SU-DHL-6 (cell line): ENCODE measurements around the gene CARMIL1.

ENCODE experiments used
- EZH2phosphoT487 ChIP-seq: fragments of 200-600 bp; sonication (generic), shearing (Covaris generic); conservative IDR thresholded peaks from 2 replicates; pipeline ENCODE4 v1.6.1; 2018; ENCODE audit warnings: mild to moderate bottlenecking, antibody characterized with exemption, low read length, moderate library complexity, mixed read lengths
- TF ChIP-seq, protein P1 (sequence below): fragments of 200-600 bp; sonication (generic); IDR thresholded peaks from one replicate; pipeline ENCODE4 v1.5.1; 2017; ENCODE audit warnings: antibody characterized with exemption, mild to moderate bottlenecking, low read length, moderate library complexity; ENCODE audit not compliant: insufficient read depth, poor library complexity, severe bottlenecking

DNA sequence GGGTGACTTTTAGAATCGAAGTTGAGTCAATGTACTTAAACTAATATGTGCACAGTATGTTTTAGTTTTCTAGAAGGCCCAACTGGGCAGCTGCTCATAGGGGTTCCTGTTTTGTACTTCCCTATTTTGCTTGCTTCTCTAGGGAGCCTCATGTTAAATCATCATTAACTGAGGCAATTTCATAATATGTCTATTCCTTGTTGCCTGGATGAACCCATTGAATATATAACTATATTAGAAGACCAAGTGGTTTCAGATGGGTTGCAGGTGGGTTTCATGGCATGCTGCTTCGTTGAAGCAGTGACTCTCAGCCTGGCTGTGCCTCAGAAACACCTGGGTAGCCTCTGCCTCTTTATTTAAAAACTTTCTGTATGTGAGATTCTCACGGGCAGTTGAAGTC, 22.2 kb downstream of the CARMIL1 start:
- TF ChIP-seq, protein P1, sequence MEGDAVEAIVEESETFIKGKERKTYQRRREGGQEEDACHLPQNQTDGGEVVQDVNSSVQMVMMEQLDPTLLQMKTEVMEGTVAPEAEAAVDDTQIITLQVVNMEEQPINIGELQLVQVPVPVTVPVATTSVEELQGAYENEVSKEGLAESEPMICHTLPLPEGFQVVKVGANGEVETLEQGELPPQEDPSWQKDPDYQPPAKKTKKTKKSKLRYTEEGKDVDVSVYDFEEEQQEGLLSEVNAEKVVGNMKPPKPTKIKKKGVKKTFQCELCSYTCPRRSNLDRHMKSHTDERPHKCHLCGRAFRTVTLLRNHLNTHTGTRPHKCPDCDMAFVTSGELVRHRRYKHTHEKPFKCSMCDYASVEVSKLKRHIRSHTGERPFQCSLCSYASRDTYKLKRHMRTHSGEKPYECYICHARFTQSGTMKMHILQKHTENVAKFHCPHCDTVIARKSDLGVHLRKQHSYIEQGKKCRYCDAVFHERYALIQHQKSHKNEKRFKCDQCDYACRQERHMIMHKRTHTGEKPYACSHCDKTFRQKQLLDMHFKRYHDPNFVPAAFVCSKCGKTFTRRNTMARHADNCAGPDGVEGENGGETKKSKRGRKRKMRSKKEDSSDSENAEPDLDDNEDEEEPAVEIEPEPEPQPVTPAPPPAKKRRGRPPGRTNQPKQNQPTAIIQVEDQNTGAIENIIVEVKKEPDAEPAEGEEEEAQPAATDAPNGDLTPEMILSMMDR: no peak
- no peak for TF ChIP-seq EZH2phosphoT487
